Panc1 (cell line): ENCODE measurements around the gene PARP9.

ENCODE experiments used
- CTCF ChIP-seq: fragments of 450-650 bp; IDR thresholded peaks from 2 replicates; pipeline ENCODE4 v1.5.1; 2017; ENCODE audit warnings: mild to moderate bottlenecking
- POLR2AphosphoS5 ChIP-seq: IDR thresholded peaks from 2 replicates; pipeline ENCODE4 v1.6.1; 2012; ENCODE audit warnings: mild to moderate bottlenecking, low read depth, low read length, moderate library complexity
- REST ChIP-seq, 2 experiments: IDR thresholded peaks; 2 replicates each; pipeline ENCODE4 v1.6.1; 2011 to 2012; ENCODE audit warnings: low read depth in 2 of 2, control low read depth in 1 of 2, low read length in 1 of 2, mild to moderate bottlenecking in 1 of 2, moderate library complexity in 1 of 2; ENCODE audit not compliant: insufficient read depth in 1 of 2
- SIN3A ChIP-seq: IDR thresholded peaks from 2 replicates; pipeline ENCODE4 v1.6.1; 2012; ENCODE audit warnings: low read depth, mild to moderate bottlenecking, low read length, moderate library complexity, borderline replicate concordance; ENCODE audit not compliant: insufficient read depth
- TCF7L2 ChIP-seq: IDR thresholded peaks from 2 replicates; pipeline ENCODE4 v1.6.1; 2011; ENCODE audit warnings: mild to moderate bottlenecking, low read depth, low read length, inconsistent platforms

- TF ChIP-seq CTCF (no peak), POLR2AphosphoS5 (no peak), SIN3A (no peak), TCF7L2 (no peak), REST (IDR thresholded peaks at IDR 0.05; ENCODE audit: insufficient read depth in 1 of 2, low read depth in 2 of 2, low read length in 1 of 2) (no peak)
These were observed 58.4 kb downstream of the PARP9 start for GRCh38 chr3:122505676-122506075.
